CD4-positive, alpha-beta T cell (primary cell): Measurements from ENCODE around the gene PSME1. TPM values are rescaled to one million over a fixed set of nuclear protein-coding genes. Genes with fewer than 3 reads are reported as not detected.

Experiments used
- ATAC-seq: fragments of 200-7000 bp; cut with Tn5 transposase; one replicate; pipeline ENCODE4 v1.10.0; 2022; ENCODE audit warnings: mild to moderate bottlenecking; ENCODE audit not compliant: poor library complexity
- CTCF ChIA-PET: fragments of 350-600 bp; sonication (Branson Sonifier 250); formaldehyde crosslinking; loops from one replicate; lab custom pipeline; 2021; ENCODE audit warnings: antibody characterized with exemption, inconsistent platforms; lab: Charles Lee
- POLR2A ChIA-PET: fragments of 350-600 bp; sonication (Branson Sonifier 250); formaldehyde crosslinking; loops from one replicate; lab custom pipeline; 2021; ENCODE audit warnings: antibody characterized with exemption, inconsistent platforms; lab: Charles Lee
- DNase-seq, 14 experiments: peaks; one replicate each; pipeline ENCODE4 v3.0.0-alpha.2; 2013 to 2020; ENCODE audit warnings: mixed read lengths in 2 of 14
- H3K27ac ChIP-seq, 2 donors: one replicate each; pipeline versions ENCODE4 v1.5.1 to v1.7.0; 2013; ENCODE audit warnings: low read length in 2 of 2, low read depth in 1 of 2, mild to moderate bottlenecking in 1 of 2
- H3K27me3 ChIP-seq, 2 experiments: 1 replicate in 1 of 2; 2 replicates in 1 of 2; pipeline versions ENCODE4 v1.6.1 to v1.7.0; 2013; ENCODE audit warnings: low read length in 2 of 2, control low read depth in 1 of 2, mild to moderate bottlenecking in 1 of 2, moderate library complexity in 1 of 2; ENCODE audit not compliant: insufficient read depth in 2 of 2, control insufficient read depth in 1 of 2
- H3K36me3 ChIP-seq: one replicate; pipeline ENCODE4 v1.6.1; 2013; ENCODE audit warnings: low read length, control low read depth; ENCODE audit not compliant: insufficient read depth
- H3K4me1 ChIP-seq: one replicate; pipeline ENCODE4 v1.6.1; 2013; ENCODE audit warnings: low read length, control low read depth; ENCODE audit not compliant: insufficient read depth
- H3K4me3 ChIP-seq: one replicate; pipeline ENCODE4 v1.5.1; 2013; ENCODE audit warnings: mild to moderate bottlenecking, low read length, moderate library complexity
- H3K9me3 ChIP-seq, 2 experiments: 1 replicate in 1 of 2; 2 replicates in 1 of 2; pipeline versions ENCODE4 v1.6.1 to v1.7.0; 2013; ENCODE audit warnings: low read length in 2 of 2, mild to moderate bottlenecking in 2 of 2, control low read depth in 1 of 2, moderate library complexity in 1 of 2; ENCODE audit not compliant: control insufficient read depth in 1 of 2, insufficient read depth in 1 of 2
- H3K27ac Mint-ChIP-seq: one replicate; pipeline ENCODE4 v1.8.0; 2020; ENCODE audit warnings: mixed read lengths
- H3K27me3 Mint-ChIP-seq: one replicate; pipeline ENCODE4 v1.8.0; 2021; ENCODE audit warnings: mixed read lengths
- H3K36me3 Mint-ChIP-seq: one replicate; pipeline ENCODE4 v1.8.0; 2021; ENCODE audit warnings: low read depth, mixed read lengths
- H3K4me1 Mint-ChIP-seq: one replicate; pipeline ENCODE4 v1.8.0; 2021; ENCODE audit warnings: low read depth, mixed read lengths
- H3K4me3 Mint-ChIP-seq: one replicate; pipeline ENCODE4 v1.8.0; 2020; ENCODE audit warnings: mild to moderate bottlenecking, mixed read lengths
- H3K9me3 Mint-ChIP-seq: one replicate; pipeline ENCODE4 v1.8.0; 2020; ENCODE audit warnings: mixed read lengths
- intact Hi-C, 2 experiments: fragments of 100-400 bp; cut with DNase I in 1 of 2; cut with micrococcal nuclease in 1 of 2; formaldehyde crosslinking; loops; one replicate each; pipeline versions ENCODE4 v1.15.1 to v1.9.0; 2023 to 2025; cut with DNase I, micrococcal nuclease
- total RNA-seq, 174 experiments: library from RNA in 2 of 174; stranded (reverse) in 2 of 174; gene quantifications; one replicate each; pipeline ENCODE4 v1.2.3 and lab custom pipeline; 2021 to 2026
- TF ChIP-seq, protein P1 (sequence below): fragments of 200-600 bp; IDR thresholded peaks from one replicate; pipeline ENCODE4 v1.8.0; 2022; ENCODE audit warnings: antibody characterized with exemption, mild to moderate bottlenecking

The PSME1 gene
- total RNA-seq, 2 experiments from 2014 or later: 166 to 171 TPM

DNA sequence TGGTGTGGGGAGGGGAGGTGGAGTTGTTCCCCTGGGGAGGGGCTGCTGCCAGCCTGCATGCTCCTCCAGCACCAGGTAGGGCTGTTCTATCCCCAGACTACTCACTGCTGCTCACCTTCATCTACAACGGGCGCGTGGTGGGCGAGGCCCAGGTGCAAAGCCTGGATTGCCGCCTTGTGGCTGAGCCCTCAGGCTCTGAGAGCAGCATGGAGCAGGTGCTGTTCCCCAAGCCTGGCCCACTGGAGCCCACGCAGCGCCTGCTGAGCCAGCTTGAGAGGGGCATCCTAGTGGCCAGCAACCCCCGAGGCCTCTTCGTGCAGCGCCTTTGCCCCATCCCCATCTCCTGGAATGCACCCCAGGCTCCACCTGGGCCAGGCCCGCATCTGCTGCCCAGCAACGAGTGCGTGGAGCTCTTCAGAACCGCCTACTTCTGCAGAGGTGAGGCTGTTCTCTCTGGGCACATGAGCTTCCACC, 28.6 kb downstream of the PSME1 start:
- POLR2A ChIA-PET: interaction anchor here (0.9 to 2.6 kb wide), 7 partner anchors 18 to 56 kb away, joined by 3 to 11 read pairs (median 5); partner anchors contain the start of genes DCAF11, EMC9, IPO4 and NRL
- no peak for ATAC-seq

DNA sequence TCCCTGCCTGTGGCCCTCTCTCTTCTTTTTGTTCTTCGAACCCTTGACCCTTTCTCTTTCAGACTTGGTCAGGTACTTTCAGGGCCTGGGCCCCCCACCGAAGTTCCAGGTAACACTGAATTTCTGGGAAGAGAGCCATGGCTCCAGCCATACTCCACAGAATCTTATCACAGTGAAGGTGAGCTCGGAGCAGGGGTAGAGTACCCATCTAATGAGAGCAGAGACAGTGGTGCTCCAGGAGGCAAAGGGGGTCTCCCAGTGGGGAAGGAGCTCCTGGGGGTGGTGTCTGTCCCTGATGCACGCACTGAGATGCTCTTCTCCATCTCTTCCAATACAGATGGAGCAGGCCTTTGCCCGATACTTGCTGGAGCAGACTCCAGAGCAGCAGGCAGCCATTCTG, 29.8 kb downstream of the PSME1 start:
- H3K4me3 ChIP-seq: no peak overlapping the region
- POLR2A ChIA-PET: interaction anchor here (0.8 to 2.6 kb wide), 6 partner anchors 19 to 51 kb away, joined by 3 to 11 read pairs (median 5); partner anchors contain the start of genes DCAF11, EMC9, IPO4 and NRL
- intact Hi-C loops: loop anchor here in 1 of 2 experiments (2.0 kb wide), 1 partner anchor 21 kb away; no protein-coding TSS in a partner anchor
- no peak for DNase-seq
- Mint-ChIP-seq H3K4me3 (peak overlapping the region; percentile 95), H3K27ac (peak overlapping the region; percentile 76), H3K4me1 (peaks cover 64% of the 10 kb centered on the region), H3K27me3 (no peaks in the 10 kb centered on the region), H3K36me3 (peaks cover 80% of the 10 kb centered on the region), H3K9me3 (no peaks in the 10 kb centered on the region)
- no peak for ATAC-seq
- peaks cover 65% of the 10 kb centered on the region for H3K36me3 ChIP-seq
- H3K27me3 ChIP-seq: no peaks in the 10 kb centered on the region
- no peak overlapping the region for H3K27ac ChIP-seq
- TF ChIP-seq, protein P1, sequence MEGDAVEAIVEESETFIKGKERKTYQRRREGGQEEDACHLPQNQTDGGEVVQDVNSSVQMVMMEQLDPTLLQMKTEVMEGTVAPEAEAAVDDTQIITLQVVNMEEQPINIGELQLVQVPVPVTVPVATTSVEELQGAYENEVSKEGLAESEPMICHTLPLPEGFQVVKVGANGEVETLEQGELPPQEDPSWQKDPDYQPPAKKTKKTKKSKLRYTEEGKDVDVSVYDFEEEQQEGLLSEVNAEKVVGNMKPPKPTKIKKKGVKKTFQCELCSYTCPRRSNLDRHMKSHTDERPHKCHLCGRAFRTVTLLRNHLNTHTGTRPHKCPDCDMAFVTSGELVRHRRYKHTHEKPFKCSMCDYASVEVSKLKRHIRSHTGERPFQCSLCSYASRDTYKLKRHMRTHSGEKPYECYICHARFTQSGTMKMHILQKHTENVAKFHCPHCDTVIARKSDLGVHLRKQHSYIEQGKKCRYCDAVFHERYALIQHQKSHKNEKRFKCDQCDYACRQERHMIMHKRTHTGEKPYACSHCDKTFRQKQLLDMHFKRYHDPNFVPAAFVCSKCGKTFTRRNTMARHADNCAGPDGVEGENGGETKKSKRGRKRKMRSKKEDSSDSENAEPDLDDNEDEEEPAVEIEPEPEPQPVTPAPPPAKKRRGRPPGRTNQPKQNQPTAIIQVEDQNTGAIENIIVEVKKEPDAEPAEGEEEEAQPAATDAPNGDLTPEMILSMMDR: no peak
- H3K9me3 ChIP-seq: no peaks in the 10 kb centered on the region
- CTCF ChIA-PET: no interaction called here
- H3K4me1 ChIP-seq: peaks cover 45% of the 10 kb centered on the region

More for the DNA sequence above, 28.6 kb downstream of the PSME1 start:
- H3K4me1 ChIP-seq: peaks cover 52% of the 10 kb centered on the region
- TF ChIP-seq, protein P1: no peak
- intact Hi-C loops: loop anchor here in 1 of 2 experiments (2.0 to 5.0 kb wide), 2 partner anchors 22 to 152 kb away; no protein-coding TSS in a partner anchor
- Mint-ChIP-seq H3K4me1 (peaks cover 70% of the 10 kb centered on the region), H3K27me3 (no peaks in the 10 kb centered on the region), H3K4me3 (peak overlapping the region; percentile 95), H3K9me3 (no peaks in the 10 kb centered on the region), H3K27ac (peak overlapping the region; percentile 98), H3K36me3 (peaks cover 89% of the 10 kb centered on the region)
- H3K9me3 ChIP-seq: no peaks in the 10 kb centered on the region
- no peak overlapping the region for H3K4me3 ChIP-seq
- no peak for DNase-seq
- no peak overlapping the region for H3K27ac ChIP-seq
- CTCF ChIA-PET: no interaction called here
- peaks cover 73% of the 10 kb centered on the region for H3K36me3 ChIP-seq
- H3K27me3 ChIP-seq: no peaks in the 10 kb centered on the region

DNA sequence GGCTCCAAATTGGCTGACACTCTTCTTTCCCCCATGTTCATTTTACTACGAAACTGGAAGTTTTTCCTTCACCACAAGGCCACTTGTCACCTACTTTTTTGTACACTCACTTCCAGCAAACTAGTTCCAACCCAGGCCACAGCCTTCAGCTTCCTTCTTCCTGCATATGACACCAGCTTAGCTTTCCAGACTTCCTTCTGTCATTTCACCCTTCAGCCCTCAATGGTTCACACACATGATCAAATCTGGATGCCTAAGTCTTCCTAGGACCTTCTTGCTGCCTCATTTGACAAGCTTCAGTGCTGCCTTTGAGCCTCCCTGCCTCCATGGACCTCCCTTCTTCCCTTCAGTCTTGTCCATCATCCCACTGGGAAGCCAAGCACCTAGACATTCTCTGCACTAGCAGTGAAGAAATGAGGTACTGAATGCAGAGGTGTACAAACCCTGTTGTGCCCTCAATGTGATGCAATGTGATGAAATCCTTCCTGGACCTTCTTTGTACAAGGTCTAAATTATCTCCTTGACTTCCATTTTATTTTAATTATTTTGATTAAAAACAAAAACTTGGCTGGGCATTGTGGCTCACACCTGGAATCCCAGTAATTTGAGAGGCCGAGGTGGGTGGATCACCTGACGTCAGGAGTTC, 31.6 kb downstream of the PSME1 start:
- peaks cover 63% of the 10 kb centered on the region for H3K36me3 ChIP-seq
- no peaks in the 10 kb centered on the region for H3K27me3 ChIP-seq
- no peaks in the 10 kb centered on the region for H3K9me3 ChIP-seq
- no peak overlapping the region for H3K4me3 ChIP-seq
- ATAC-seq (no peak), DNase-seq (no peak)
- H3K27me3 Mint-ChIP-seq: no peaks in the 10 kb centered on the region
- POLR2A ChIA-PET: no interaction called here
- peaks cover 52% of the 10 kb centered on the region for H3K4me1 Mint-ChIP-seq
- peak overlapping the region; percentile 76 for H3K27ac Mint-ChIP-seq
- peaks cover 52% of the 10 kb centered on the region for H3K4me1 ChIP-seq
- H3K4me3 Mint-ChIP-seq: no peak overlapping the region
- H3K27ac ChIP-seq: no peak overlapping the region
- no peaks in the 10 kb centered on the region for H3K9me3 Mint-ChIP-seq
- intact Hi-C loops: no loop called here
- TF ChIP-seq, protein P1: no peak
- CTCF ChIA-PET: no interaction called here
- H3K36me3 Mint-ChIP-seq: peaks cover 69% of the 10 kb centered on the region
